Endothelial cell of hepatic sinusoid (primary cell): ENCODE results near the gene LRRC3.

Source experiments
- in situ Hi-C: cut with HindIII; loops from 2 replicates; pipeline ENCODE4 v1.10.0; 2017; ENCODE audit warnings: low sequenced_read_pairs

LRRC3 gene

GRCh38 chr21:44438531-44439210, 16.6 kb upstream of the LRRC3 start:
- in situ Hi-C loops, result no loop called here

DNA sequence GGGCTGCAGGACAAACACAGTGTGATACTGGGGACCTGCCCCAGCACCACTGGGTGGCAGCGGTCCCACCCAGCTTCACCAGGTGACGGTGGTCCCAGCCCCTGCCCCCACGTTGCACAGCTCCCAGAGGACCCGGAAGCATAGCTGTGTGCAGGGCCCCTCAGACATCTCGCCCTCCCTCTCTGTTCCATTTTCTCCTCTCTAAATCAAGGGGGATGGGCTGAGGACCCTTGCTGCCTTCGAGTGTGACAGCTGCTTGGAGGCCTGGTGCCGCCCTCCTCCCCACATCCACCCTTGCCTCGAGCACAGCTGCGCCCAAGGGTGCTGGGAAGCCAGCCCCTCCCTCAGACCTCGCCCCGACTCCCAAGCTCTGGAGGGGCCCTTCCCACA, 16.1 kb upstream of the LRRC3 start:
- in situ Hi-C loops, result no loop called here

DNA sequence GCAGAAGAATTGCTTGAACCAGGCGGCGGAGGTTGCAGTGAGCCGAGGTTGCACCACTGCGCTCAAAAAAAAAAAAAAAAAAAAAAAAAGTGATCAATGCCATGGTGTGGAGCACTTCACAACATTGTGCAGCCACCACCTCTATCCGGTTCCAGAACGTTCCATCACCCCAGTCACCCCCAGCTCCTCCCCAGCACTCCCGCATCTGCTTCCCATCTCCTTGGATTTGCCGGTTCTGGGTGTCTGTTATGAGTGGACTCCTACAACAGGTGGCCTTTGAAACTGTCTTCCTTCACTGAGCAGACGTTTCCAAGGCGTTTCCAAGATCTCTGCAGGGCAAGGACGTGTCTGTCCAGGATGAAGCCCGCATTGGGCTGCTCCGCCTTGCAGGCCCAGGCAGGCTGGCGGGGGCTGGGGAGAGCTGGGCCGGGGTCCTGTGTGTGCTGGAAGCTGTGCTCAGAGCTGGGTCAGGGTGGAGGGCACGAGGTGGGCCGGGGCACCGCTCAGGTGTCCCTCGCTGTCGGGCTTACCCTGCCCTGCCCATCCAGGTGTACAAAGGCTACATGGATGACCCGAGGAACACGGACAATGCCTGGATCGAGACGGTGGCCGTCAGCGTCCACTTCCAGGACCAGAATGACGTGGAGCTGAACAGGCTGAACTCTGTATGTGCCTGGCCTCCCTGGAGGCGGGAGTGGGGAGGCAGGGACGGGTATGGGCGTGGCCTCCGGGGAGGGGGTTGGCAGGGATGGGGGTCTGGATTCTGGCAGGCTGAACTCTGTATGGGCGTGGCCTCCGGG, 14.9 kb upstream of the LRRC3 start:
- in situ Hi-C loops, result no loop called here

GRCh38 chr21:44441041-44441400, 14.3 kb upstream of the LRRC3 start:
- in situ Hi-C loops, result no loop called here

DNA sequence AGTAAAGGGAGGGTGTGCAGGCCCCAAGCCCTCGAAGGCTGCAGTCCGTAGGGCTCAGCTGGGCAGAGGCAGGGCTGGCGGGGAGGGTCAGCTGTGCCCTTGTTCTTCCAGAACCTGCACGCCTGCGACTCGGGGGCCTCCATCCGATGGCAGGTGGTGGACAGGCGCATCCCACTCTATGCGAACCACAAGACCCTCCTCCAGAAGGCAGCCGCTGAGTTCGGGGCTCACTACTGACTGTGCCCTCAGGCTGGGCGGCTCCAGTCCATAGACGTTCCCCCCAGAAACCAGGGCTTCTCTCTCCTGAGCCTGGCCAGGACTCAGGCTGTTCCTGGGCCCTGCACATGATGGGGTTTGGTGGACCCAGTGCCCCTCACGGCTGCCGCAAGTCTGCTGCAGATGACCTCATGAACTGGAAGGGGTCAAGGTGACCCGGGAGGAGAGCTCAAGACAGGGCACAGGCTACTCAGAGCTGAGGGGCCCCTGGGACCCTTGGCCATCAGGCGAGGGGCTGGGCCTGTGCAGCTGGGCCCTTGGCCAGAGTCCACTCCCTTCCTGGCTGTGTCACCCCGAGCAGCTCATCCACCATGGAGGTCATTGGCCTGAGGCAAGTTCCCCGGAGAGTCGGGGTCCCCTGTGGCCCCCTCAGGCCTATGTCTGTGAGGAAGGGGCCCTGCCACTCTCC, 13.6 kb upstream of the LRRC3 start:
- in situ Hi-C loops, result no loop called here

DNA sequence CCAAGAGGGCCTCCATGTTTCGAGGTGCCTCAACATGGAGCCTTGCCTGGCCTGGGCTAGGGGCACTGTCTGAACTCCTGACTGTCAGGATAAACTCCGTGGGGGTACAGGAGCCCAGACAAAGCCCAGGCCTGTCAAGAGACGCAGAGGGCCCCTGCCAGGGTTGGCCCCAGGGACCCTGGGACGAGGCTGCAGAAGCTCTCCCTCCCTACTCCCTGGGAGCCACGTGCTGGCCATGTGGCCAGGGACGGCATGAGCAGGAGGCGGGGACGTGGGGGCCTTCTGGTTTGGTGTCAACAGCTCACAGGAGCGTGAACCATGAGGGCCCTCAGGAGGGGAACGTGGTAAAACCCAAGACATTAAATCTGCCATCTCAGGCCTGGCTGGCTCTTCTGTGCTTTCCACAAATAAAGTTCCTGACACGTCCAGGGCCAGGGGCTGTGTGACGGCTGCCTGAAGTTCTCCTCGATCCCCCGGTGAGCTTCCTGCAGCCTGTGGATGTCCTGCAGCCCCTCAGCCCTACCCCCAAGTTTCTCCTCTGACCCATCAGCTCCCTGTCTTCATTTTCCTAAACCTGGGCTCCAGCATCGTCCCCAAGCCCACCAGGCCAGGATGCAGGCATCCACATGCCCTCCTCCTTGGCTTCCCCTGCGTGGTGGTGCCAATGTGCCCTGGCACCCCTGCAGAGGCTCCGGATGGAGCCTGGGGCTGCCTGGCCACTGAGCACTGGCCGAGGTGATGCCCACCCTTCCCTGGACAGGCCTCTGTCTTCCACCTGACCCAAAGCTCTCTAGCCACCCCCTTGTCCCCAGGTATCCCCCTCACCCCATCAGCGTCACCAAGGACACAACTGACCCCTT, 12.8 kb upstream of the LRRC3 start:
- in situ Hi-C loops, result no loop called here

DNA sequence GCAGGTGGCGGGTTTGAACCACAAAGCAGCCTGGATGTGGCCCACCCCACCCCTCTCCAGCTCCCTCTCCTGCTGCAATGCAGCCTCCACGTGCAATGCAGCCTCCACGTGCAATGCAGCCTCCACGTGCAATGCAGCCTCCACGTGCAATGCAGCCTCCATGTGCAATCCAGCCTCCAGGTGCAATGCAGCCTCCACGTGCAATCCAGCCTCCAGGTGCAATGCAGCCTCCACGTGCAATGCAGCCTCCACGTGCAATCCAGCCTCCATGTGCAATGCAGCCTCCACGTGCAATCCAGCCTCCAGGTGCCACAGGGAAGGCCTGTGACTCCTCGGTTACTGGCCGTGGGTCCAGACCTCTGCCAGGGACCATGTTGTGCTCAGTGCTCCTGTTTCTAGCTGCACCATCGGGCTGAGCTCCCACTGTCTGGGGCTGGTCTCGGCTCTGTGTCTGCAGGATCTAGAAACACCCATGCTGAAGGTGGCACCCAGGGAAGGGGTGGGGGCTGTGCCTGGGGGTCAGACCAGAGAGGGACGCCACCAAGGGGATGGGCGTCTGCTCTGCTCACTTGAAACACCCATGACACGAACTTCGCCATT, 11.9 kb upstream of the LRRC3 start:
- in situ Hi-C loops, result no loop called here

GRCh38 chr21:44443891-44444285, 11.4 kb upstream of the LRRC3 start:
- in situ Hi-C loops, result no loop called here

DNA sequence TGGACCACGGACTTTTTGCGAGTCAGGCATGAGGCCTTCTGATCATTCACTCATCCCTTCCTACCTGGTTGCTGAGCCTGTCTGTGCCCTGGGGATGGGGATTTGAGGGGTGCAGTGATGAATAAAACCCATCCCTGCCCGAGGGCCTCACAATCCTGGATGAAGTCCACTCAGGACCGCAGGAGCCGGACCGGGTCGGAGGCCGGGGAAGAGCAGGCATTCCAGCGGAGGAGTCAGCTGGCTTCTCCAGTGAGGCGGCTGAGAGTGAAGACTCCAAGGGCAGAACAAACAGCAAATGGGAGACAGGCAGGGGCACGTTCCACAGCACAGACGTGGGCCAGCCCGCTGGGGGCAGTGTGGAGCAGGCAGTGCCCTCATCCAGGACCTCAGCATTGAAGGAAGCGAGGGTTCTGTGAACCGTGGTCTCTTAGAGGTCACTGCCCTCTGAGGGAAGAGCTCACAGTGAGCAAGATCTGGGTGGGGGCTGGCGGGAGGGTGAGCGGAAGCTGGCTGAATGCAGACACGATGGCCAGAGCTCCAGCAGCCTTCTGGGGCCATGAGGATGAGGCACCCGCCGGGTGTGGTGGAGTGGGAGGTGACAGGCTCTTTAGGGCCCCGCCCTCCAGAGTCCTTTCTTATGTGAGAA, 10.9 kb upstream of the LRRC3 start:
- in situ Hi-C loops, result no loop called here

DNA sequence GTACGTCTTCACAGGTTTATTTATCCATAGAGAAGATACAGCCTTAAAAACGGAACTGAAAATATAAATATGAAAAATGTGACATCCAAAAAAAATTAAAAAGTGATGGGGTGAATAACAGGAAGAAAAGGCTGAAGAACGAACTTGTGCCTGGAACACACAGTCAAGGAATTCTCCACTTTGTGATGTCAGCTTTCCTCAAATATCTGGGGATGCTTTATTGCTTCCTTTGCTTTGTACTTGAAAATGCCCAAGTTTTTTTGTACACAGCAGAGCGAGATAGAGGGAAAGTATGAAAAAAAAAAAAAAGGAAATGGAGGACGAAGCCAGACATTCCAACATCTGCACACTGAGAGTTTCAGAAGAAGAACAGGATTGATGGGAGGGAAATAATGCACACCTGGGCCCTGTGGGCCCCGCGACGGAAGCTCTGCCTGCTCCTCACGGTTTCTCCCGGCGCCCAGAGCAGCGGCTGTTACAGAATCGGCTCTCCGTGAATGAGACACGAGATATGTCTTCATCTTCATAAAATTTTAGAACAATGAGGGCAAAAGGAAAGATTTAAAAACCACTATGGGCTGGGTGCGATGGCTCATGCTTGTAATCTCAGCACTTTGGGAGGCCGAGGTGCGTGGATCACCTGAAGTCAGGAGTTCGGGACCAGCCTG, 10.0 kb upstream of the LRRC3 start:
- in situ Hi-C loops, result no loop called here

GRCh38 chr21:44448651-44449131, 6.6 kb upstream of the LRRC3 start:
- in situ Hi-C loops, result no loop called here

- in situ Hi-C loops, result no loop called here
Measured at GRCh38 chr21:44449473-44450363, 5.6 kb upstream of the LRRC3 start.

- in situ Hi-C loops, result no loop called here
Measured at GRCh38 chr21:44450402-44450801, 4.9 kb upstream of the LRRC3 start.

DNA sequence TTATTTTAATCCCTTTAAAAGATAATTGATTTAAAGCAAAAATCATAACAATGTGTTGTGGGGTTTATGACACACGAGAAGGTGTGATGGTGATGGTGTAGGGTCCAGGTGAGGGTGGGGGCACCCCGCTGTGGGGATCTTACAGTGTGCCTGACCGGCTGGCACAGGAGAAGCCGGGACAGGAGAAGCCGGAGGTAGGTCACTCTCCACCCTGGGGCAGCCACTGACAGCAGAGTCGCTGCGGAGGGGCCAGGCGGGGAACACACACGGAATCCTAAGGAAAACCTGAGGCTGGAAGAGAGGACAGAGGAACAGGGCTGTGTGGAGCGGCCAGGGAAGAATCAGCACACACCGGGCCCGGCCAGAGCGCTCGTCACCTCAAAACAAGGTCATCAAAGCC, 4.3 kb upstream of the LRRC3 start:
- in situ Hi-C loops, result no loop called here

- in situ Hi-C loops, result no loop called here
Measured at GRCh38 chr21:44453120-44453519, 2.2 kb upstream of the LRRC3 start.

DNA sequence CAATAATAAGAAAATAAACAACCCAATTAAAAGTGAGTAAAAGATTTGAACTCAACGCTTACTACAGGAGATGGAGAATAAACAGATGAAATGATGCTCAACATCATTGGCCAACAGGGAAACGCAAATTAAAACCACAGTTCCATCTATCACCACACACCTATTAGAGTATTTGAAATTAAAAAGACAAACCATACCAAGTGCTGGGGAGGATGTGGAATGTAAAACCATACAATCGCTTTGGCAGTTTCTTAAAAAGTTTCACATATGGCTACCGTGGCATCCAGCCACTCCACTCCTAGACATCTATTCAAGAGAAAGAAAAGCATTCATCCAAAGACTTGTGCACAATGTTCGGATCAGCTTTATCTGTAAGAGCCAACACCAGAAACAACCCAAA, 1.3 kb upstream of the LRRC3 start:
- in situ Hi-C loops, result no loop called here

DNA sequence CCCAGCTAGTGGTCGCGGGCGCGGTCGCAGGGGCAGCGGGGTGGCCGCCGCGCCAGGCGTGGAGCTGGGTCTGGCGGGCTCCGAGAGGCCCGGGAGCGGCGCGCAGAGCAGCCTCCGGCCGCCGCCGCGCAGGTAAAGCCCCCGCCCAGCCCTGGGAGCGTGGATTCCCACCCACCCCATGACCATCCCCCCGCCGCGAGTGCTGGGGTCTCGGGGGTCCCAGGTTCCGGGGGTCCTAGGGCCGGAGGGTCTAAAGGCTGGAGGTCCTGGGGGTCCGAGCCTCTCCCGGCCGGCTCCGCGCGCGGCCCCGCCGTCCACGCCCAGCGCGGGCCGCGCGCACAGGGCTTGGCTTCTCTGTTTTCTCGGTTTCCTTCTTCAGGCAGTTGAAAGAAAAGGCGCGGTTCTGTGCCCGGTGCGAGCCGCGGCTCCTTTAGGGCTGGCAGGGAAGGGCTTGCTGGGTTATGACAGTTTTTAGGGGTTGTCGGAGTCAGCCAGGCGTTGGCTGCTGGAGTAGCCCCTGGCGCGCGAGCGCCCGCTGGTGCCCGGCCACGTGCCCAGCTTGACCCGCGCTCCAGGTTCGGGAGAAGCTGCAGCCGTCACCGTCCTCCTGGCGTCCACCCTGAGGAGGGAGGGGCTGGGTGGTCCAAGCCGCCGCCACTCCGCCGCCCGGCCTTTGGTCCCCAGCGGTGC, 359 bp downstream of the LRRC3 start:
- in situ Hi-C loops, result no loop called here
